ENCODE data around the gene EPN2. TPM values are rescaled to one million over a fixed set of nuclear protein-coding genes. Genes with fewer than 3 reads are reported as not detected.

The EPN2 gene
- total RNA-seq, 1 experiment from 2014 or later, result 113 TPM

GRCh38 chr17:19311016-19311415, 73.8 kb downstream of the EPN2 start:
- no peak overlapping the region for H3K4me3 ChIP-seq
- ChIA-PET POLR2A (ENCODE audit: unreplicated experiment) (no interaction called here), CTCF (no interaction called here)

DNA sequence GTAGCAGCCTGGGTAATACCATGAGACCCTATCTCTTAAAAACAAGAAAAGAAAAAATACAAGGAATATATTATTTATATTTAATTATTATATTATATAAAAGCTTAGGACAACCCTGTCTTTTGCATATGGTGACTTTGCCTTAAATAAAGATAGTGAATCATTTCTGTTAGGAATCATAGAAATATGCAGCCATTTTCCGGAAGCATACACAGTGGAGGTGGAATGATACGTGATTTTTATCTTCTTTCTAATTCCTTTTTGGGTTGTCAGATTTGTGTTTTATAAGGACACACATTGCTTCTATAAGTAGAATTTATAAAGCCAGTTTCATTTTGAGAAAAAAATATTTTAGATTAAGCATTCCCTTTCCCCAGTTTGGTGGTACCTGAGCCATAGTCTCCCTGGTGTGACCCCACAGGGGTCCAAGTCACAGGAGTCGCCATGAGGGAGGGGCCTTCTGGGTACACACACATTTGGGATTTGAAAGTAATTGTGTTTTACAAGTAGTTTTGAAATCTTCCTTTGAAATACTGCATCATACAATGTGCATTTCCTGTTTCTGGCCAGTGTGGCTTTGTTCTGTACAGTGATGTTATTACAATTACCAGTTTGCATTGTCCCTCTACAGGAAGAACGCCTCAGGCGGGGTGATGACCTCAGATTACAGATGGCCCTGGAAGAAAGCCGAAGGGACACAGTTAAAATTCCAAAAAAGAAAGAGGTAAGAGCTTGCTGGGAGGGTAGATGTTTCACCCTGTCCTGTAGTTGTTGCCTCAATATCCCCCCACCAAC, 74.5 kb downstream of the EPN2 start:
- Histone ChIP-seq H3K79me2 (ENCODE audit: low read depth) (no peaks in the 10 kb centered on the region), H2AFZ (no peak overlapping the region), H4K20me1 (ENCODE audit: insufficient read depth) (no peaks in the 10 kb centered on the region), H3F3A (ENCODE audit: insufficient read depth, low read depth) (peaks cover 4% of the 10 kb centered on the region), H3K4me1 (replicated peaks; ENCODE audit: insufficient read depth) (0 out of 2 replicates have a peak, but pooled peaks cover 5% of the 10 kb centered on the region), H3K9me3 (ENCODE audit: insufficient read depth, low read depth) (no peaks in the 10 kb centered on the region), H3K27me3 (ENCODE audit: insufficient read depth, low read depth) (no peaks in the 10 kb centered on the region), H3K9me2 (ENCODE audit: insufficient read depth) (no peaks in the 10 kb centered on the region), H3K36me3 (ENCODE audit: low read depth) (0 out of 2 replicates have a peak, but pooled peaks cover 17% of the 10 kb centered on the region), H3K4me3 (no peak overlapping the region), H3K4me2 (no peak overlapping the region), H3K27ac (no peak overlapping the region)
- POLR2A ChIA-PET (ENCODE audit: unreplicated experiment), result interaction anchor here (0.6 kb wide), 1 partner anchor 63 kb away, joined by 4 read pairs; no protein-coding TSS in a partner anchor
- TF ChIP-seq CTCF (conservative IDR thresholded peaks at IDR 0.05) (no peak), EZH2 (IDR thresholded peaks at IDR 0.05; ENCODE audit: low read depth) (no peak)
- peak in 1 of 2 experiments; percentile 51 for DNase-seq
- no TSS peak for BruUV-seq (replicated peaks)
- intact Hi-C loops (cut with micrococcal nuclease; ENCODE audit: unreplicated experiment), result no loop called here
- CTCF ChIA-PET, result no interaction called here

More at GRCh38 chr17:19311016-19311415, 73.8 kb downstream of the EPN2 start:
- Histone ChIP-seq H3K4me2 (no peak overlapping the region), H3K9me3 (ENCODE audit: insufficient read depth, low read depth) (no peaks in the 10 kb centered on the region), H4K20me1 (ENCODE audit: insufficient read depth) (peaks cover 5% of the 10 kb centered on the region; the same call in 1 of the 2 replicates), H3F3A (ENCODE audit: insufficient read depth, low read depth) (peaks cover 4% of the 10 kb centered on the region), H2AFZ (no peak overlapping the region), H3K4me1 (replicated peaks; ENCODE audit: insufficient read depth) (0 out of 2 replicates have a peak, but pooled peaks cover 5% of the 10 kb centered on the region), H3K36me3 (ENCODE audit: low read depth) (0 out of 2 replicates have a peak, but pooled peaks cover 13% of the 10 kb centered on the region), H3K27me3 (ENCODE audit: insufficient read depth, low read depth) (no peaks in the 10 kb centered on the region), H3K9me2 (ENCODE audit: insufficient read depth) (no peaks in the 10 kb centered on the region), H3K79me2 (ENCODE audit: low read depth) (no peaks in the 10 kb centered on the region), H3K27ac (no peak overlapping the region)
- intact Hi-C loops (cut with micrococcal nuclease; ENCODE audit: unreplicated experiment), result no loop called here
- TF ChIP-seq EZH2 (IDR thresholded peaks at IDR 0.05; ENCODE audit: low read depth) (no peak), CTCF (conservative IDR thresholded peaks at IDR 0.05) (no peak)
- DNase-seq, result no peak
- no TSS peak for BruUV-seq (replicated peaks)

DNA sequence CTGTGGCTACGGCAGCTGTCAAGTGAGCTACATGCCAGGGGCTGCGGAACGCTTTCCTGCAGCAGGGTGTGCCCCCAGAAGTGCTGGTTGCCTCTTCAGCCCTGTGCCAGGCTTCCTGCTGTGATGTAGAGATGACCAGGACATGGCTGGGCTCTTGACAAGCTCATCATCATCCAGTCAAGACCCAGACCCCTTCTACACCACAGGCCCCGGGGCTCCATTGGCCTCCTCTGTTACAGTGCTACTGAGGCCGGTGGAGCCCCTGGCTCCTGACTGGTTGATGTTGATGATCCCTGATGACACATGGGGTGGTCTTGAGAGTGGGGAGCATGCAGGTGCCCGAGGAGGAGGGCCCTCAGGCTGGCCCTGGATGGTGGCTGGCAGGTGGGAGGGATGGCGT, 75.2 kb downstream of the EPN2 start:
- Histone ChIP-seq H3K4me2 (no peak overlapping the region), H3K9me3 (ENCODE audit: insufficient read depth, low read depth) (no peaks in the 10 kb centered on the region)

More for the DNA sequence above, 75.2 kb downstream of the EPN2 start:
- Histone ChIP-seq H3K27me3 (ENCODE audit: insufficient read depth, low read depth) (no peaks in the 10 kb centered on the region), H4K20me1 (ENCODE audit: insufficient read depth) (no peaks in the 10 kb centered on the region), H3K4me1 (replicated peaks; ENCODE audit: insufficient read depth) (0 out of 2 replicates have a peak, but pooled peaks cover 5% of the 10 kb centered on the region), H2AFZ (no peak overlapping the region), H3F3A (ENCODE audit: insufficient read depth, low read depth) (peaks cover 4% of the 10 kb centered on the region), H3K9me2 (ENCODE audit: insufficient read depth) (no peaks in the 10 kb centered on the region), H3K79me2 (ENCODE audit: low read depth) (no peaks in the 10 kb centered on the region), H3K36me3 (ENCODE audit: low read depth) (0 out of 2 replicates have a peak, but pooled peaks cover 21% of the 10 kb centered on the region), H3K4me3 (no peak overlapping the region), H3K27ac (no peak overlapping the region)
- intact Hi-C loops (cut with micrococcal nuclease; ENCODE audit: unreplicated experiment), result no loop called here
- ChIA-PET CTCF (interaction anchor here (0.6 kb wide), 1 partner anchor 43 kb away, joined by 7 read pairs; no protein-coding TSS in a partner anchor), POLR2A (ENCODE audit: unreplicated experiment) (interaction anchor here (0.6 kb wide), 1 partner anchor 64 kb away, joined by 4 read pairs; no protein-coding TSS in a partner anchor)
- TF ChIP-seq EZH2 (IDR thresholded peaks at IDR 0.05; ENCODE audit: low read depth) (no peak), CTCF (conservative IDR thresholded peaks at IDR 0.05) (no peak)
- no TSS peak for BruUV-seq (replicated peaks)
- no peak for DNase-seq

Data from PC-9 (cell line).